Neuronal stem cell (in vitro differentiated cells): ENCODE measurements around the gene PCSK7.

Source experiments
- DNase-seq: peaks from one replicate; pipeline ENCODE4 v3.0.0-alpha.2; 2013; ENCODE audit warnings: low spot score
- H2AFZ ChIP-seq: one replicate; pipeline ENCODE4 v1.6.1; 2013; ENCODE audit warnings: mild to moderate bottlenecking, low read length, inconsistent platforms
- H2AK5ac ChIP-seq: 2 replicates; pipeline ENCODE4 v1.6.1; 2013; ENCODE audit warnings: low read depth, mild to moderate bottlenecking, inconsistent platforms, low read length, moderate library complexity, mixed read lengths
- H2BK120ac ChIP-seq: 2 replicates; pipeline ENCODE4 v1.6.1; 2013; ENCODE audit warnings: low read depth, mild to moderate bottlenecking, inconsistent platforms, low read length, moderate library complexity, mixed read lengths
- H2BK12ac ChIP-seq: one replicate; pipeline ENCODE4 v1.6.1; 2013; ENCODE audit warnings: low read length, inconsistent platforms
- H2BK15ac ChIP-seq: 2 replicates; pipeline ENCODE4 v1.6.1; 2013; ENCODE audit warnings: mild to moderate bottlenecking, low read length, inconsistent platforms, mixed read lengths
- H2BK5ac ChIP-seq: one replicate; pipeline ENCODE4 v1.6.1; 2013; ENCODE audit warnings: inconsistent platforms, mild to moderate bottlenecking, low read length, moderate library complexity
- H3K14ac ChIP-seq: one replicate; pipeline ENCODE4 v1.6.1; 2013; ENCODE audit warnings: low read length, inconsistent platforms
- H3K18ac ChIP-seq: 2 replicates; pipeline ENCODE4 v1.6.1; 2013; ENCODE audit warnings: low read length, inconsistent platforms
- H3K23ac ChIP-seq: 2 replicates; pipeline ENCODE4 v1.6.1; 2013; ENCODE audit warnings: low read depth, mild to moderate bottlenecking, mixed read lengths, low read length, inconsistent platforms; ENCODE audit not compliant: poor library complexity
- H3K27ac ChIP-seq: replicated peaks from 3 replicates; pipeline ENCODE4 v1.5.1; 2013; ENCODE audit warnings: low read length, inconsistent platforms
- H3K27me3 ChIP-seq, 3 experiments: 2 replicates each; pipeline ENCODE4 v1.6.1; 2013; ENCODE audit warnings: low read length in 3 of 3, mild to moderate bottlenecking in 2 of 3, inconsistent platforms in 1 of 3, low read depth in 1 of 3, mixed read lengths in 1 of 3, moderate library complexity in 1 of 3; ENCODE audit not compliant: control insufficient read depth in 3 of 3, insufficient read depth in 3 of 3
- H3K36me3 ChIP-seq, 2 donors: replicated peaks in 1 of 2; 2 replicates each; pipeline ENCODE4 v1.6.1; 2013; ENCODE audit warnings: low read length in 2 of 2; ENCODE audit not compliant: control insufficient read depth in 2 of 2, insufficient read depth in 2 of 2
- H3K4ac ChIP-seq: 2 replicates; pipeline ENCODE4 v1.6.1; 2013; ENCODE audit warnings: inconsistent platforms, mild to moderate bottlenecking, low read length, moderate library complexity
- H3K4me1 ChIP-seq, 2 donors: 1 replicate in 1 of 2; 2 replicates in 1 of 2; pipeline ENCODE4 v1.6.1; 2013; ENCODE audit warnings: low read length in 2 of 2, low read depth in 1 of 2; ENCODE audit not compliant: control insufficient read depth in 2 of 2, insufficient read depth in 1 of 2
- H3K4me2 ChIP-seq: one replicate; pipeline ENCODE4 v1.6.1; 2013; ENCODE audit warnings: mild to moderate bottlenecking, low read length, inconsistent platforms; ENCODE audit not compliant: insufficient read depth, poor library complexity, severe bottlenecking
- H3K4me3 ChIP-seq, 2 donors: 2 replicates each; pipeline ENCODE4 v1.5.1; 2013; ENCODE audit warnings: low read length in 2 of 2, mild to moderate bottlenecking in 2 of 2, inconsistent platforms in 1 of 2, moderate library complexity in 1 of 2
- H3K79me1 ChIP-seq: one replicate; pipeline ENCODE4 v1.6.1; 2013; ENCODE audit warnings: low read depth, mild to moderate bottlenecking, inconsistent platforms, low read length, moderate library complexity
- H3K9ac ChIP-seq: one replicate; pipeline ENCODE4 v1.6.1; 2013; ENCODE audit warnings: mild to moderate bottlenecking, low read depth, low read length, inconsistent platforms; ENCODE audit not compliant: poor library complexity
- H3K9me3 ChIP-seq, 2 donors: replicated peaks in 1 of 2; 2 replicates each; pipeline versions ENCODE3 to v1.6.1; 2013; ENCODE audit warnings: low read length in 2 of 2, mild to moderate bottlenecking in 2 of 2, inconsistent platforms in 1 of 2, low read depth in 1 of 2, mixed read lengths in 1 of 2, moderate library complexity in 1 of 2; ENCODE audit not compliant: control insufficient read depth in 2 of 2, insufficient read depth in 1 of 2
- H4K8ac ChIP-seq: one replicate; pipeline ENCODE4 v1.6.1; 2013; ENCODE audit warnings: low read depth, mild to moderate bottlenecking, inconsistent platforms, low read length, moderate library complexity
- H4K91ac ChIP-seq: one replicate; pipeline ENCODE4 v1.6.1; 2013; ENCODE audit warnings: low read length, low read depth, mild to moderate bottlenecking, inconsistent platforms; ENCODE audit not compliant: poor library complexity
- WGBS, 2 donors: extraction: QIAGEN DNeasy Blood & Tissue Kit; methylation state at CpG; one replicate each; pipeline ENCODE4 v1.1.7; 2013; ENCODE audit warnings: missing lambda C conversion rate in 2 of 2, mixed read lengths in 1 of 2; ENCODE audit not compliant: insufficient read length in 2 of 2, insufficient replicate concordance in 1 of 2; ENCODE audit errors: extremely low coverage in 2 of 2; 5-methylcytosine and 5-hydroxymethylcytosine counted together

PCSK7 gene

GRCh38 chr11:117201658-117202305 is 30.1 kb downstream of the PCSK7 start:
- no peak overlapping the region for H3K18ac ChIP-seq
- no peak for DNase-seq
- no peak overlapping the region for H2BK12ac ChIP-seq
- no peak overlapping the region for H2BK15ac ChIP-seq
- H3K4me3 ChIP-seq: peak overlapping the region in 1 of 2 donors; percentile 53
- H3K4me2 ChIP-seq: no peak overlapping the region
- no peak overlapping the region for H3K23ac ChIP-seq
- peak overlapping the region; percentile 66 for H3K9ac ChIP-seq
- no peak overlapping the region for H4K8ac ChIP-seq
- peaks cover 16 to 19% of the 10 kb centered on the region in 2 donors for H3K36me3 ChIP-seq
- H2BK120ac ChIP-seq: no peak overlapping the region
- H3K4ac ChIP-seq: no peak overlapping the region
- no peaks in the 10 kb centered on the region for H3K79me1 ChIP-seq
- H2BK5ac ChIP-seq: peak overlapping the region; percentile 7
- peak overlapping the region; percentile 76 for H3K14ac ChIP-seq
- no peaks in the 10 kb centered on the region for H3K9me3 ChIP-seq
- H3K27me3 ChIP-seq: no peaks in the 10 kb centered on the region
- no CpG with 5 or more reads among the region's 14 CpGs for WGBS, 2 donors
- no peak overlapping the region for H2AK5ac ChIP-seq
- H3K27ac ChIP-seq: no peak overlapping the region
- no peak overlapping the region for H4K91ac ChIP-seq
- H3K4me1 ChIP-seq: peaks cover 12 to 37% of the 10 kb centered on the region in 2 donors
- H2AFZ ChIP-seq: no peak overlapping the region

- DNase-seq: no peak
- no CpG with 5 or more reads among the region's 12 CpGs for WGBS, 2 donors
Observed at GRCh38 chr11:117200813-117201657, 30.8 kb downstream of the PCSK7 start.

GRCh38 chr11:117199916-117200812 is 31.7 kb downstream of the PCSK7 start:
- Histone ChIP-seq H3K4me2 (no peak overlapping the region), H2AFZ (peak overlapping the region; percentile 89), H2AK5ac (peak overlapping the region; percentile 20), H3K14ac (peak overlapping the region; percentile 50), H3K36me3 (peaks cover 12 to 18% of the 10 kb centered on the region in 2 donors), H3K79me1 (no peaks in the 10 kb centered on the region), H4K91ac (no peak overlapping the region), H3K4me1 (peaks cover 12 to 37% of the 10 kb centered on the region in 2 donors), H4K8ac (peak overlapping the region; percentile 3), H3K23ac (no peak overlapping the region), H3K4ac (no peak overlapping the region), H2BK120ac (no peak overlapping the region), H3K18ac (peak overlapping the region; percentile 84), H3K27me3 (no peaks in the 10 kb centered on the region), H2BK15ac (no peak overlapping the region), H2BK5ac (peak overlapping the region; percentile 56), H3K4me3 (peak overlapping the region in 1 of 2 donors; percentile 53), H3K27ac (no peak overlapping the region), H2BK12ac (no peak overlapping the region), H3K9me3 (no peaks in the 10 kb centered on the region), H3K9ac (peak overlapping the region; percentile 45)
- no CpG with 5 or more reads among the region's 13 CpGs for WGBS, 2 donors
- no peak for DNase-seq

More at GRCh38 chr11:117200813-117201657, 30.8 kb downstream of the PCSK7 start:
- Histone ChIP-seq H3K4me1 (peaks cover 12 to 37% of the 10 kb centered on the region in 2 donors), H3K18ac (no peak overlapping the region), H2AFZ (no peak overlapping the region), H2BK12ac (no peak overlapping the region), H2BK5ac (peak overlapping the region; percentile 7), H2BK15ac (no peak overlapping the region), H3K4ac (no peak overlapping the region), H3K23ac (no peak overlapping the region), H3K27me3 (no peaks in the 10 kb centered on the region), H4K91ac (no peak overlapping the region), H3K14ac (peak overlapping the region; percentile 28), H3K4me2 (no peak overlapping the region), H2BK120ac (no peak overlapping the region), H3K9ac (peak overlapping the region; percentile 66), H3K9me3 (no peaks in the 10 kb centered on the region), H3K27ac (no peak overlapping the region), H2AK5ac (peak overlapping the region; percentile 8), H3K36me3 (peaks cover 16 to 20% of the 10 kb centered on the region in 2 donors), H4K8ac (peak overlapping the region; percentile 3), H3K79me1 (no peaks in the 10 kb centered on the region), H3K4me3 (peak overlapping the region in 1 of 2 donors; percentile 53)
